Left lung (tissue), 10 donors: ENCODE results near the gene TBXA2R. TPM values are rescaled to one million over a fixed set of nuclear protein-coding genes. Genes with fewer than 3 reads are reported as not detected.

Source experiments
- ATAC-seq: fragments of 200-7000 bp; cut with Tn5 transposase; one replicate; pipeline ENCODE4 v1.9.1; 2020; ENCODE audit warnings: moderate library complexity
- DNase-seq, 4 donors: peaks; one replicate each; pipeline ENCODE4 v3.0.0-alpha.2; 2013 to 2020
- H3K27ac ChIP-seq, 2 donors: fragments of 200-600 bp; sonication (generic) in 1 of 2; one replicate each; pipeline versions ENCODE4 v1.5.0 to v1.8.0; 2020 to 2021
- H3K27me3 ChIP-seq, 2 donors: fragments of 200-600 bp; sonication (generic) in 1 of 2; one replicate each; pipeline versions ENCODE4 v1.5.0 to v1.8.0; 2020 to 2021
- H3K36me3 ChIP-seq, 2 donors: fragments of 200-600 bp; sonication (generic) in 1 of 2; one replicate each; pipeline versions ENCODE4 v1.5.0 to v1.8.0; 2020 to 2021
- H3K4me1 ChIP-seq, 2 donors: fragments of 200-600 bp; one replicate each; pipeline ENCODE4 v1.8.0; 2021
- H3K4me3 ChIP-seq, 2 donors: fragments of 200-600 bp; sonication (generic) in 1 of 2; one replicate each; pipeline versions ENCODE4 v1.5.0 to v1.8.0; 2020 to 2021; ENCODE audit warnings: mild to moderate bottlenecking in 1 of 2
- H3K9me3 ChIP-seq, 2 donors: fragments of 200-600 bp; sonication (generic) in 1 of 2; one replicate each; pipeline versions ENCODE4 v1.5.0 to v1.8.0; 2020 to 2021
- CTCF ChIP-seq, 2 donors: fragments of 200-600 bp; sonication (generic) in 1 of 2; IDR thresholded peaks; one replicate each; pipeline versions ENCODE4 v1.5.0 to v1.8.0; 2021; ENCODE audit warnings: antibody characterized with exemption in 2 of 2
- intact Hi-C, 2 donors: fragments of 100-400 bp; cut with DNase I; formaldehyde crosslinking; loops; one replicate each; pipeline versions ENCODE4 v1.11.2 to v1.14.2; 2022
- polyA plus RNA-seq, 6 donors: library from polyadenylated mRNA; unstranded; fragments of 120-200 nt; gene quantifications; one replicate each; pipeline ENCODE4 v1.2.1, GENCODE V29; 2013; ENCODE audit not compliant: insufficient read length in 6 of 6
- total RNA-seq, 2 donors: library from RNA; stranded (reverse); fragmentation: NEBNext Ultra II Directional; extraction: Animal tissue kit (Norgen Biotek cat#: 25700); gene quantifications; one replicate each; pipeline ENCODE4 v1.2.1, GENCODE V29; 2021
- donor health status: DM: no; HTN: yes; CAD: no.
- donor health status: DM: no; HTN: no; CAD: no.

The TBXA2R gene
- total and polyA plus RNA-seq, 8 donors, result 1.8 to 7.9 (median 3.6) TPM

GRCh38 chr19:3642987-3643673 lies 36.5 kb upstream of the TBXA2R start:
- no peaks in the 10 kb centered on the region for H3K4me1 ChIP-seq
- H3K27ac ChIP-seq, result no peak overlapping the region
- DNase-seq, result no peak
- H3K36me3 ChIP-seq, result peaks cover 0 to 96% of the 10 kb centered on the region in 2 donors
- no peak overlapping the region for H3K4me3 ChIP-seq
- intact Hi-C loops, result no loop called here
- H3K9me3 ChIP-seq, result no peaks in the 10 kb centered on the region
- ATAC-seq, result no peak
- H3K27me3 ChIP-seq, result no peaks in the 10 kb centered on the region
- no peak for TF ChIP-seq CTCF (IDR thresholded peaks at IDR 0.05)

GRCh38 chr19:3642296-3642695 lies 35.6 kb upstream of the TBXA2R start:
- H3K27me3 ChIP-seq, result no peaks in the 10 kb centered on the region
- H3K27ac ChIP-seq, result no peak overlapping the region
- no peak for DNase-seq
- H3K9me3 ChIP-seq, result no peaks in the 10 kb centered on the region
- H3K36me3 ChIP-seq, result peaks cover 0 to 96% of the 10 kb centered on the region in 2 donors
- H3K4me3 ChIP-seq, result no peak overlapping the region
- intact Hi-C loops, result no loop called here
- no peaks in the 10 kb centered on the region for H3K4me1 ChIP-seq
- ATAC-seq, result no peak
- TF ChIP-seq CTCF (IDR thresholded peaks at IDR 0.05), result no peak

GRCh38 chr19:3641515-3642269 lies 35.0 kb upstream of the TBXA2R start:
- peaks cover 0 to 100% of the 10 kb centered on the region in 2 donors for H3K36me3 ChIP-seq
- TF ChIP-seq CTCF (IDR thresholded peaks at IDR 0.05), result no peak
- H3K27me3 ChIP-seq, result no peaks in the 10 kb centered on the region

GRCh38 chr19:3639479-3639878 lies 32.8 kb upstream of the TBXA2R start:
- peaks cover 0 to 89% of the 10 kb centered on the region in 2 donors for H3K36me3 ChIP-seq

More at GRCh38 chr19:3641515-3642269, 35.0 kb upstream of the TBXA2R start:
- DNase-seq (no peak), ATAC-seq (no peak)
- intact Hi-C loops, result no loop called here
- Histone ChIP-seq H3K4me3 (no peak overlapping the region), H3K4me1 (no peaks in the 10 kb centered on the region), H3K27ac (no peak overlapping the region), H3K9me3 (no peaks in the 10 kb centered on the region)

More at GRCh38 chr19:3639479-3639878, 32.8 kb upstream of the TBXA2R start:
- no peaks in the 10 kb centered on the region for H3K9me3 ChIP-seq
- DNase-seq (no peak), ATAC-seq (no peak)
- no peaks in the 10 kb centered on the region for H3K27me3 ChIP-seq
- TF ChIP-seq CTCF (IDR thresholded peaks at IDR 0.05), result no peak
- no peaks in the 10 kb centered on the region for H3K4me1 ChIP-seq
- H3K4me3 ChIP-seq, result no peak overlapping the region
- intact Hi-C loops, result no loop called here
- no peak overlapping the region for H3K27ac ChIP-seq
